GM21825 (cell line): Measurements from ENCODE around the gene TUBB4B.

Source experiments
- ATAC-seq: cut with Tn5 transposase; IDR thresholded peaks from one replicate; pipeline ENCODE4 v1.9.1; 2021; ENCODE audit warnings: mild to moderate bottlenecking, moderate library complexity; ENCODE audit not compliant: unreplicated experiment

The TUBB4B gene

GRCh38 chr9:137211532-137211931, 29.6 kb upstream of the TUBB4B start:
- no peak for ATAC-seq

- ATAC-seq = no peak
Observed at GRCh38 chr9:137212520-137212919, 28.6 kb upstream of the TUBB4B start.

GRCh38 chr9:137213160-137214060, 27.7 kb upstream of the TUBB4B start:
- no peak for ATAC-seq

GRCh38 chr9:137214620-137215019, 26.5 kb upstream of the TUBB4B start:
- ATAC-seq = no peak

- ATAC-seq = no peak
Observed at GRCh38 chr9:137215196-137215986, 25.7 kb upstream of the TUBB4B start.

GRCh38 chr9:137216188-137216965, 24.7 kb upstream of the TUBB4B start:
- no peak for ATAC-seq

GRCh38 chr9:137217276-137218211, 23.5 kb upstream of the TUBB4B start:
- ATAC-seq = no peak

- no peak for ATAC-seq
Observed at GRCh38 chr9:137218212-137218753, 22.8 kb upstream of the TUBB4B start.

GRCh38 chr9:137218754-137219271, 22.3 kb upstream of the TUBB4B start:
- no peak for ATAC-seq

GRCh38 chr9:137219757-137220316, 21.2 kb upstream of the TUBB4B start:
- ATAC-seq = no peak

GRCh38 chr9:137220317-137221094, 20.6 kb upstream of the TUBB4B start:
- ATAC-seq = no peak

GRCh38 chr9:137221095-137221505, 20.0 kb upstream of the TUBB4B start:
- no peak for ATAC-seq

GRCh38 chr9:137221506-137222111, 19.5 kb upstream of the TUBB4B start:
- no peak for ATAC-seq

GRCh38 chr9:137222190-137223077, 18.7 kb upstream of the TUBB4B start, which contains the start of gene RNF208:
Gene RNF208 (minus strand): TSS chr9:137222240. CDS start chr9:137221212, 1,028 bp downstream.
- no peak for ATAC-seq

GRCh38 chr9:137223078-137223970, 17.8 kb upstream of the TUBB4B start:
- peak; percentile 51 for ATAC-seq
